NCI-H128 (cell line): ENCODE measurements around the gene AGAP4.
"Not testable (repeated sequence)": the region's sequence is repeated elsewhere in the genome, so short reads cannot be mapped to it uniquely, and the experiment has no call there.

ENCODE experiments used
- DNase-seq: peaks from one replicate; lab custom pipeline; 2025; ENCODE audit not compliant: unreplicated experiment; lab: John Stamatoyannopoulos, UW

AGAP4 gene

GRCh38 chr10:45847400-45847799, at the start of gene AGAP4:
Gene AGAP4 (minus strand): TSS chr10:45847500. CDS start chr10:45847347, 153 bp downstream.
- DNase-seq = not testable (repeated sequence)

- not testable (repeated sequence) for DNase-seq
Measured at GRCh38 chr10:45890721-45891120, 43.4 kb upstream of the AGAP4 start.

- not testable (repeated sequence) for DNase-seq
Measured at GRCh38 chr10:45889539-45890230, 42.4 kb upstream of the AGAP4 start.

- DNase-seq = not testable (repeated sequence)
Measured at GRCh38 chr10:45882880-45883279, 35.6 kb upstream of the AGAP4 start.

GRCh38 chr10:45865404-45865803, 18.1 kb upstream of the AGAP4 start:
- not testable (repeated sequence) for DNase-seq

GRCh38 chr10:45864264-45864663, 17.0 kb upstream of the AGAP4 start:
- DNase-seq = not testable (repeated sequence)

GRCh38 chr10:45863632-45864031, 16.3 kb upstream of the AGAP4 start:
- not testable (repeated sequence) for DNase-seq

- DNase-seq = not testable (repeated sequence)
Measured at GRCh38 chr10:45857931-45858330, 10.6 kb upstream of the AGAP4 start.

GRCh38 chr10:45848467-45848866, 1.2 kb upstream of the AGAP4 start:
- DNase-seq = not testable (repeated sequence)

GRCh38 chr10:45822918-45823317, 24.4 kb downstream of the AGAP4 start:
- DNase-seq = not testable (repeated sequence)

GRCh38 chr10:45820107-45820830, 27.0 kb downstream of the AGAP4 start:
- not testable (repeated sequence) for DNase-seq

- DNase-seq = no peak
Measured at GRCh38 chr10:45819552-45819951, 27.7 kb downstream of the AGAP4 start.

GRCh38 chr10:45817912-45818311, 29.4 kb downstream of the AGAP4 start:
- no peak for DNase-seq

GRCh38 chr10:45817130-45817859, 30.0 kb downstream of the AGAP4 start:
- DNase-seq = no peak

- not testable (repeated sequence) for DNase-seq
Measured at GRCh38 chr10:45814146-45814545, 33.2 kb downstream of the AGAP4 start.

GRCh38 chr10:45812959-45813358, 34.3 kb downstream of the AGAP4 start:
- DNase-seq = not testable (repeated sequence)

- DNase-seq = no peak
Measured at GRCh38 chr10:45811075-45811474, 36.2 kb downstream of the AGAP4 start.

- DNase-seq = no peak
Measured at GRCh38 chr10:45809837-45810236, 37.5 kb downstream of the AGAP4 start.

GRCh38 chr10:45804996-45805395, 42.3 kb downstream of the AGAP4 start:
- not testable (repeated sequence) for DNase-seq

- not testable (repeated sequence) for DNase-seq
Measured at GRCh38 chr10:45803060-45804010, 44.0 kb downstream of the AGAP4 start.
